HG03108 (cell line): Measurements from ENCODE around the gene RABIF.
"Not testable (repeated sequence)": the region's sequence is repeated elsewhere in the genome, so short reads cannot be mapped to it uniquely, and the experiment has no call there.

Experiments
- ATAC-seq: cut with Tn5 transposase; IDR thresholded peaks from one replicate; pipeline ENCODE4 v1.9.1; 2021; ENCODE audit warnings: moderate library complexity; ENCODE audit not compliant: unreplicated experiment

The RABIF gene

GRCh38 chr1:202888531-202889360 lies at the start of gene RABIF:
RABIF (minus strand) TSS chr1:202889149; CDS start chr1:202889098, 51 bp downstream.
- ATAC-seq, result peak; percentile 92

- no peak for ATAC-seq
Observed at GRCh38 chr1:202938287-202938925, 49.5 kb upstream of the RABIF start.

DNA sequence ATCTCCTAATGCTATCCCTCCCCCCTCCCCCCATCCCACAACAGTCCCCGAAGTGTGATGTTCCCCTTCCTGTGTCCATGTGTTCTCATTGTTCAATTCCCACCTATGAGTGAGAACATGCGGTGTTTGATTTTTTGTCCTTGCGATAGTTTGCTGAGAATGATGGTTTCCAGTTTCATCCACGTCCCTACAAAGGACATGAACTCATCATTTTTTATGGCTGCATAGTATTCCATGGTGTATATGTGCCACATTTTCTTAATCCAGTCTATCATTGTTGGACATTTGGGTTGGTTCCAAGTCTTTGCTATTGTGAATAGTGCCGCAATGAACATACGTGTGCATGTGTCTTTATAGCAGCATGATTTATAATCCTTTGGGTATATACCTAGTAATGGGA lies 47.5 kb upstream of the RABIF start:
- ATAC-seq, result not testable (repeated sequence)

- no peak for ATAC-seq
Observed at GRCh38 chr1:202935844-202936243, 46.9 kb upstream of the RABIF start.

DNA sequence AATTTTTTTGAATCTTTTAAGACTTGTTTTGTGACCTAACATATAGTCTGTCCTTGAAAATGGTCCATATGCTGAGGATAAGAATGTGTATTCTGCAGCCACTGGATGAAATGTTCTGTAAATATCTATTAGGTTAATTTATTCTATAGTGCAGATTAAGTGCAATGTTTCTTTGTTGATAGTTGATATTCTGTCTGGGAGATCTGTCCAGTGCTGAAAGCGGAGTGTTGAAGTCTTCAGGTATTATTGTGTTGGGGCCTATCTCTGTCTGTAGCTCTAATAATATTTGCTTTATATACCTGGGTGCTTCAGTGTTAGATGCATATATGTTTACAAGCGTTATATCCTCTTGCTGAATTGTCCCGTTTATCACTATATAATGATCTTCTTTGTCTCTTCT lies 45.8 kb upstream of the RABIF start:
- no peak for ATAC-seq

DNA sequence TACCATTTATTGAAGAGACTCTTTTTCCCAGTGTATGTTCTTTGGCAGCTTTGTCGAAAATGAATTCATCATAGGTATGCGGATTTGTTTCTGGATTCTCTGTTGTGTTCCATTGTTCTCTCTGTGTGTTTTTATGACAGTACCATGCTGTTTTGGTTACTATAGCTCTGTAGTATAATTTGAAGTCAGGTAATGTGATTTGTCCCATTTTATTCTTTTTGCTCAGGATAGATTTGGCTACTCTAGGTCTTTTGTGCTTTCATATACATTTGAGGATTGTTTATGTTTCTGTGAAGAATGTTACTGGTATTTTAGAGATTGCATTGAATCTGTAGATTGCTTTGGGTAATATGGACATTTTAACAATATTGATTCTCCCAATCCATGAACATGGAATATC lies 43.5 kb upstream of the RABIF start:
- ATAC-seq, result no peak

DNA sequence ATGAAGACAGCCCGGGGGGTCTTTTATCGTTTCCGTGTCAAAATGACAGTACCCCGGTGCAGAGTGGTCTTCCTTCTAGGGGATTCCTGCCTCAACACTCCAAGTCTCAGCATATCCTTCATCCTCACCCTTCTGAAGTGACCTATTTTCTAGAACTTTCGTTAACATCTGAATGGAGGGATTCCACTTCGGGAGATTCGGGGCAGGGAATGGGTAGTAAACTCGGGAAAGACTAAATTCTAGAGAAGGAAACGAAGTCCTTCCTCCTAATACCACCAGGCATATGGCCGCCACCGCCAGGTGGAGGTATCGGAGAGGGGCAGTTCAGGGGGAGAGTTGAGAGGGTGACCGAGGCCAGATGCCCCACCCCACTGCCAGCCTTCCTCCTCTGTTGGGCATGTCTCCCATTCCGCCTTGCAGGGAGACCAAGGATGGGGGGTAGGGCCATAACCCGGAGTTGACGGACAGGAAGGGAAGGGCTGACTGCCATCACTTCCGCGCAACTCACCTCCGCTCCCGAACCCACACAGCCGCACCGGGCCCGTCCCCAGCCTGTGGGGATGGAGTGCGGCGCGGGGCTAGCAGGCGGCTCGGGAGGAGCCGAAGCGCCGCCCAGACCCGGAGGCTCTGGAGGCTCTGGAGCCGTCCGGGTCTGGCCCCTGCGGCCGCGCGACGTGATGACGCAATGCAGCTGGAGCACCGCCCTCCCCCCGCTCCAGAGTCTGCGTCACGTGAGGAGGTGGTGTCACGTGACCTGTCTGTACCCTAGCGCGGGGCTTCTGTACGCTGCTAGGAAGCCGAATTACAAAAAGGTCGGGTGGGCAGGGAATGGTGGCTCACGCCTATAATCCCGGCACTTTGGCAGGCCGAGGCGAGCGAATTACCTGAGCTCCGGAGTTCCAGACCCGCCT lies 37.9 kb upstream of the RABIF start, which contains the start of gene KLHL12:
Gene KLHL12, minus strand, starts transcription at position 654 of the 911 bp plus-strand sequence. CDS start 2,072 bp downstream, outside the sequence.
- ATAC-seq, result peak; percentile 78

GRCh38 chr1:202923533-202923932 lies 34.6 kb upstream of the RABIF start:
- ATAC-seq, result no peak

DNA sequence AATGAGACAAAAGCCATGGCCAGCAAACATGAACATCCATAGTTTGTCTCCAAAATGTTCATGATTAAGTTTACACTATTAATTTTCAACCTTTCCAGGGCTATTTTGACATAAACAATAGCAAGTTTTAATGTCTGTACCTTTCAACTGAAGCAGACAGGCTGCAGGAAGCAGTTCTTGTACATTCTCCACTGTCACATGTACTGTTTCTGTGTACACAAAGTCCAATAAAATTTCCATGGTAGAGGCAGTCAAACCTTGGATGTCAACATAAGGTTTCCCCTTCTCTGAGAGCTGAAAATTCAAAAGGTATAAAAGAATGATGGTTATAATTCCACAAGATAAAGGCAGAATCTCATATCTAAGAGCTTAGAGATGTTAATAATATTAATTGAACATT lies 30.7 kb upstream of the RABIF start:
- ATAC-seq, result no peak

DNA sequence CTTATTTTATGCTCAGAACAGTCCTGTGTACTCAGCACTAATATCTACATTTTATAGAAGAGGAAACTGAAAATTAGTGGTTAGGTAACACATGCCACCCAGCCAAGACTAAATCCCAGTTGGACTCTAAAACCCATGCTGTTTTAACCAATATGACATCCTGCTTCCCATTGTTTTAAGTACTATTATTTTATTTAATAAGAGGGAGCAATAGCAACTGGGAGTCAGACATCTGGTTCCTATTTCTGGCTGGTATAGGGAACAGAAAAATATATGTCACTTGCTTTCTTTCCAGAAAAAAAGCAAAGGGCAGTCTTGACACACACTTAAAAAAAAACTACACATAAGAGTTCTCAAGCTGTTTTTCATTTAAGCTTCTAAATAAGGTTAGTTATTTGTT lies 26.2 kb upstream of the RABIF start:
- no peak for ATAC-seq

GRCh38 chr1:202912476-202912875 lies 23.5 kb upstream of the RABIF start:
- ATAC-seq, result not testable (repeated sequence)

- ATAC-seq, result no peak
Observed at GRCh38 chr1:202909494-202909893, 20.5 kb upstream of the RABIF start.

DNA sequence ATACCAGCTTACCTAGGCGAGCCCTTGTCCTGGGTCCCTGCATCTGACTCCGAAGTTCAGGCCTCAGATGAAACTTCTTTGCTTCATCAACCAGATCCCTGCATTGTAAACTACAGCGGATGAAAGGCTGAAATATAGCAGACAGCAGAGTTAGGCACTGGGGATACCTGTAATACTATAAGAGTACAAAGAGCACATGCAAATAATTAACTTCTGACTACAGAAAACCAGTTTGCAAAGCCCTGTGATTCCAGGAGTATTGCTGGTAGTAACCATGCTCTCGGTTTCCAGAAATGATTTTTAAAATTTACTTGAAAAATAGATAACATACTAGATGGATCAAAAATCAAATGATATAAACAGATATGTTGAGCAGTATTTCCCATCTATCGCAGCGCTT lies 20.0 kb upstream of the RABIF start:
- ATAC-seq, result no peak

- no peak for ATAC-seq
Observed at GRCh38 chr1:202905331-202905730, 16.4 kb upstream of the RABIF start.

DNA sequence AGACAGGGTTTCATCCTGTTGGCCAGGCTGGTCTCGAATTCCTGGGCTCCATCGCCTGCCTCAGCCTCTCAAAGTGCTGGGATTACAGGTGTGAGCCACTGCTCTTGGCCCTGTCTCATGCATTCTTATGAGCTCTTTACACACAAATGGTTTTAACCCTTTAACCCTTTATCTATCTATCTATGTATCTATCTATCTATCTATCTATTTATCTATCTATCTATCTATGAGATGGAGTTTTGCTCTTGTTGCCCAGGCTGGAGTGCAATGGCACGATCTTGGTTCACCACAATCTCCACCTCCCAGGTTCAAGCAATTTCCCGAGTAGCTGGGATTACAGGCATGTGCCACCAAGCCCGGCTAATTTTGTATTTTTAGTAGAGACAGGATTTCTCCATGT lies 14.9 kb upstream of the RABIF start:
- not testable (repeated sequence) for ATAC-seq

GRCh38 chr1:202901555-202901954 lies 12.6 kb upstream of the RABIF start:
- no peak for ATAC-seq

GRCh38 chr1:202892501-202892900 lies 3.6 kb upstream of the RABIF start:
- ATAC-seq, result no peak

DNA sequence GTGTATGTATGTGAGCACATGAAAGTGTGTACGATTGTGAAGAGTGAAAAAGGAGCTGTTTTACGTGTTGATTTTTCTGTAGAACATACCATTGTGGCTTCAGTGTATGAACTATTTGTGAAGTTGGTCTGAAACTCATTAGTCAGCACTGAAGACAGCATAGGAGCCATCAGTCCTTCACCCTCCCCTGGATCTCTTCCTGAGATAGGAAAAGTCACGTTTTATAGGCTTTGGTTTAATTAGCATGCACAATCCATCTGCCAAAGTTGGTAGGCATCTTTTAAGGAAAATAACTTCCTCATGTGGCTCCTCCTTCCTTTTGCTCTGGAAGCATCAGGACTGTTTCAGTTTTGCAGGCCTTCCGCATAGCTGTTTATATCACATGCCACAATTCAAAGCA lies 1.4 kb upstream of the RABIF start:
- no peak for ATAC-seq

GRCh38 chr1:202888221-202888530 lies 773 bp downstream of the RABIF start:
- no peak for ATAC-seq

DNA sequence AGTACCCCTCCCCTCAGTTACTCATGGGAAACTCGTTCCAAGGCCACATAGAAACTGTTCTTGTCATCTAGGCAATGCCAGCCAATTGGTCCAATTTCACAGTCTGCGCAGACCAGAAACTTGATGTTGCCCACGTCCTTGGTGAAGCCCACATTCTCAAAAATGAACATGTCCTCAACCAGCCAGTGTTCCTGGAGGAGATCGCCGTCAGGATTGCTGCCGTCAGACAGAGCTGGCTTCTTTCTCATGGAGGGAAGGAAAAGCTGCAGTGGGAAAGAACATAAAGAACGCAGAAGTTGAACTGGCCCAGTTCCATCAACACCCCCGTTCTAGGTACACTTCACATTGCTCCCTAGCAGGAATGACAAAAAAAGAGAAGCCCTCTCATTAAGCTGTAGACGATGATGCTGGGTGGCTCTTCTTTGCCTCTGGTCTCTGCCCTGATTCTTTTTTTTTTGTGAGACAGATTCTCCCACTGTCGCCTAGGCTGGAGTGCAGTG lies 7.9 kb downstream of the RABIF start:
- ATAC-seq, result no peak

GRCh38 chr1:202880062-202880461 lies 8.9 kb downstream of the RABIF start:
- no peak for ATAC-seq
